Neural progenitor cell (in vitro differentiated cells): ENCODE data around the gene SLC43A3. TPM values are rescaled to one million over a fixed set of nuclear protein-coding genes. Genes with fewer than 3 reads are reported as not detected.

ENCODE experiments used
- DNase-seq: peaks from one replicate; pipeline ENCODE4 v3.0.0-alpha.2; 2016; ENCODE audit warnings: low spot score
- H2AFZ ChIP-seq: fragments of 200-600 bp; sonication (generic); replicated peaks from 2 replicates; pipeline ENCODE4 v1.6.1; 2016; ENCODE audit warnings: antibody characterized with exemption
- H3F3A ChIP-seq: fragments of 200-600 bp; sonication (generic); 2 replicates; pipeline ENCODE4 v1.6.1; 2016; ENCODE audit warnings: antibody characterized with exemption, low read depth
- H3K27ac ChIP-seq: fragments of 200-600 bp; sonication (generic); 2 replicates; pipeline ENCODE4 v1.5.1; 2016; ENCODE audit warnings: mild to moderate bottlenecking
- H3K27me3 ChIP-seq: fragments of 200-600 bp; sonication (generic); 2 replicates; pipeline ENCODE4 v1.6.1; 2016; ENCODE audit warnings: mild to moderate bottlenecking, moderate library complexity
- H3K36me3 ChIP-seq: fragments of 200-600 bp; sonication (generic); 2 replicates; pipeline ENCODE4 v1.5.1; 2016
- H3K4me1 ChIP-seq: fragments of 200-600 bp; sonication (generic); 2 replicates; pipeline ENCODE4 v1.6.1; 2016; ENCODE audit warnings: mixed run types
- H3K4me2 ChIP-seq: fragments of 200-600 bp; sonication (generic); 2 replicates; pipeline ENCODE4 v1.6.1; 2016
- H3K4me3 ChIP-seq: fragments of 200-600 bp; sonication (generic); 2 replicates; pipeline ENCODE4 v1.5.1; 2016
- H3K79me2 ChIP-seq: fragments of 200-600 bp; sonication (generic); 2 replicates; pipeline ENCODE4 v1.6.1; 2016; ENCODE audit warnings: low read depth
- H3K9ac ChIP-seq: fragments of 200-600 bp; sonication (generic); 2 replicates; pipeline ENCODE4 v1.6.1; 2016
- H3K9me3 ChIP-seq: fragments of 200-600 bp; sonication (generic); 2 replicates; pipeline ENCODE4 v1.5.1; 2016; ENCODE audit warnings: low read depth
- H4K20me1 ChIP-seq: fragments of 200-600 bp; sonication (generic); 2 replicates; pipeline ENCODE4 v1.6.1; 2016; ENCODE audit warnings: low read depth
- H3K27ac Mint-ChIP-seq: 3 replicates; pipeline ENCODE4 v1.8.0; 2021; ENCODE audit warnings: mixed read lengths
- H3K27me3 Mint-ChIP-seq: 2 replicates; pipeline ENCODE4 v1.8.0; 2022; ENCODE audit warnings: low read depth, mild to moderate bottlenecking, inconsistent platforms, moderate library complexity, mixed read lengths; ENCODE audit not compliant: insufficient read depth
- H3K36me3 Mint-ChIP-seq: 3 replicates; pipeline ENCODE4 v1.8.0; 2021; ENCODE audit warnings: mixed read lengths
- H3K4me1 Mint-ChIP-seq: 3 replicates; pipeline ENCODE4 v1.8.0; 2021; ENCODE audit warnings: mixed read lengths
- H3K4me3 Mint-ChIP-seq: 3 replicates; pipeline ENCODE4 v1.8.0; 2021; ENCODE audit warnings: mild to moderate bottlenecking, moderate library complexity, mixed read lengths
- H3K9me3 Mint-ChIP-seq: 3 replicates; pipeline ENCODE4 v1.8.0; 2020; ENCODE audit warnings: mixed read lengths
- EZH2 ChIP-seq: fragments of 200-600 bp; sonication (generic); IDR thresholded peaks from 2 replicates; pipeline ENCODE4 v1.6.1; 2017; ENCODE audit warnings: antibody characterized with exemption, mild to moderate bottlenecking, moderate library complexity
- EZH2phosphoT487 ChIP-seq: fragments of 200-600 bp; sonication (generic); IDR thresholded peaks from 2 replicates; pipeline ENCODE4 v1.6.1; 2017; ENCODE audit warnings: antibody characterized with exemption
- total RNA-seq: library from RNA; depleted of rRNA; stranded (reverse); fragments of >200 nt; gene quantifications from 2 replicates; pipeline ENCODE4 v1.2.3, GENCODE V29; 2015; ENCODE audit warnings: low replicate concordance
- TF ChIP-seq, protein P1 (sequence below): fragments of 200-600 bp; sonication (generic); IDR thresholded peaks from 2 replicates; pipeline ENCODE4 v1.5.1; 2017; ENCODE audit warnings: antibody characterized with exemption, mild to moderate bottlenecking

The SLC43A3 gene
- total RNA-seq, 1 donor from 2014 or later = 5.6 TPM

DNA sequence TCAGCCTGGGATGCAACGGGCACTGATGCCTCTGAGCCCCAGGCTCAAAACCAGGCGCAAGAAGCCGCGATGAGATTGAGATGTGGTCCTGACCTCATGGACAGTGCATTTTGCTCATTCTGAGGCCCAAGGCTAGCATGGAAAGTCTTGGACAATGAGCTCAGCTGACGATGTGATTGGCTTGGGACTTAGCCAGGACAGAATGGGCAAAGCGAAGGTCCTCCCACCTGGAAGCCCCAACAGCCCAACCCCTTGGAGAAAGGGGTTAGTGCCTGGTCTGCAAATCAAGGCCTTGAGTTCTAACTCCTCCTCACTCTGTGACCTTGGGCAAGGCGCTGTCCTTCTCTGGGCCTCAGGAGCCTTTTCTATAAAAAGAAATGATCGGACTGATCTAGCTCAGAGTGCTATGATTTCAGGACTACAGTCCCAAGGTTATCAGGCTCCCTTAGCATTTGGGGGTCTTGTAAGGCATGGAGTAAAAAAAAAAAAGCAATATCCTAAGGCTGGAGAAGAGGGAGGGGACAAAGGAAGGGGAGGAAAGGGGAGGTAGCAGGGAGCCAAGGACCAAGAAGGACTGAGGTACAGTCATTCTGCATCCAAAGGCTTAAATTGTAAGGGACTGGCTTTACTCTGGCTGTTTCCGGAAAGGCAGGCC is 2.7 kb downstream of the SLC43A3 start:
- H3K27me3 Mint-ChIP-seq = peaks cover 7% of the 10 kb centered on the region
- no peak overlapping the region for H2AFZ ChIP-seq

DNA sequence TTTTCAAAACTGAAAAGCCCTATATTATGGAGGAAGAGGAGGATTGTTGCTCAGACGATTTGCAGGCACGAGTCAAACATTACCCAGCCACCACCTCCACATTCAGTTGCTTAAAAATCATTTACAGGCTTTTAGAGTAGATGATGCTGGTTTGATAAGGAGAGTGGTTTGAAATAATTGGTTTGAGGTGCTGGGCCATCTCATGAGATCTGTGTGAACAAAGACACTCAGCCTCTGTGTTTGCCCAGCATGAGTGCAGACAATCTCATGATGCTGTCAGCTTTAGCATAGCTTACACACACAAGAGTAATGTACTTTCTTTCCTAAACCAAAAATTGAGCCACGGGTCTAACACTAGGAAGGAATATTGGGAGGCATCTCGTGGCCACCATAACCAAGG is 4.3 kb downstream of the SLC43A3 start:
- Histone ChIP-seq H3K4me1 (no peaks in the 10 kb centered on the region), H3K4me2 (no peak overlapping the region), H3K4me3 (no peak overlapping the region), H3K9me3 (no peaks in the 10 kb centered on the region), H4K20me1 (no peaks in the 10 kb centered on the region), H3K9ac (no peak overlapping the region), H3K79me2 (no peaks in the 10 kb centered on the region), H2AFZ (no peak overlapping the region), H3F3A (peaks cover 8% of the 10 kb centered on the region), H3K27me3 (peaks cover 24% of the 10 kb centered on the region), H3K36me3 (no peaks in the 10 kb centered on the region), H3K27ac (no peak overlapping the region)
- no peak overlapping the region for H3K4me3 Mint-ChIP-seq
- H3K4me1 Mint-ChIP-seq = peaks cover 27% of the 10 kb centered on the region
- no peaks in the 10 kb centered on the region for H3K9me3 Mint-ChIP-seq
- TF ChIP-seq EZH2phosphoT487 (no peak), EZH2 (no peak)
- TF ChIP-seq, protein P1, sequence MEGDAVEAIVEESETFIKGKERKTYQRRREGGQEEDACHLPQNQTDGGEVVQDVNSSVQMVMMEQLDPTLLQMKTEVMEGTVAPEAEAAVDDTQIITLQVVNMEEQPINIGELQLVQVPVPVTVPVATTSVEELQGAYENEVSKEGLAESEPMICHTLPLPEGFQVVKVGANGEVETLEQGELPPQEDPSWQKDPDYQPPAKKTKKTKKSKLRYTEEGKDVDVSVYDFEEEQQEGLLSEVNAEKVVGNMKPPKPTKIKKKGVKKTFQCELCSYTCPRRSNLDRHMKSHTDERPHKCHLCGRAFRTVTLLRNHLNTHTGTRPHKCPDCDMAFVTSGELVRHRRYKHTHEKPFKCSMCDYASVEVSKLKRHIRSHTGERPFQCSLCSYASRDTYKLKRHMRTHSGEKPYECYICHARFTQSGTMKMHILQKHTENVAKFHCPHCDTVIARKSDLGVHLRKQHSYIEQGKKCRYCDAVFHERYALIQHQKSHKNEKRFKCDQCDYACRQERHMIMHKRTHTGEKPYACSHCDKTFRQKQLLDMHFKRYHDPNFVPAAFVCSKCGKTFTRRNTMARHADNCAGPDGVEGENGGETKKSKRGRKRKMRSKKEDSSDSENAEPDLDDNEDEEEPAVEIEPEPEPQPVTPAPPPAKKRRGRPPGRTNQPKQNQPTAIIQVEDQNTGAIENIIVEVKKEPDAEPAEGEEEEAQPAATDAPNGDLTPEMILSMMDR = no peak
- H3K27me3 Mint-ChIP-seq = peaks cover 5% of the 10 kb centered on the region
- H3K36me3 Mint-ChIP-seq = no peaks in the 10 kb centered on the region
- no peak for DNase-seq
- peak overlapping the region; percentile 14 for H3K27ac Mint-ChIP-seq

More for the DNA sequence above, 2.7 kb downstream of the SLC43A3 start:
- TF ChIP-seq EZH2phosphoT487 (no peak), EZH2 (no peak)
- TF ChIP-seq, protein P1 = no peak
- H3K4me2 ChIP-seq = no peak overlapping the region
- H3K4me1 ChIP-seq = no peaks in the 10 kb centered on the region
- no peaks in the 10 kb centered on the region for H4K20me1 ChIP-seq
- no peaks in the 10 kb centered on the region for H3K79me2 ChIP-seq
- Mint-ChIP-seq H3K4me1 (peaks cover 31% of the 10 kb centered on the region), H3K4me3 (no peak overlapping the region), H3K36me3 (no peaks in the 10 kb centered on the region), H3K27ac (no peak overlapping the region), H3K9me3 (no peaks in the 10 kb centered on the region)
- H3F3A ChIP-seq = peaks cover 8% of the 10 kb centered on the region
- no peaks in the 10 kb centered on the region for H3K9me3 ChIP-seq
- H3K36me3 ChIP-seq = no peaks in the 10 kb centered on the region
- no peak overlapping the region for H3K9ac ChIP-seq
- peaks cover 40% of the 10 kb centered on the region for H3K27me3 ChIP-seq
- no peak for DNase-seq
- no peak overlapping the region for H3K27ac ChIP-seq
- no peak overlapping the region for H3K4me3 ChIP-seq

DNA sequence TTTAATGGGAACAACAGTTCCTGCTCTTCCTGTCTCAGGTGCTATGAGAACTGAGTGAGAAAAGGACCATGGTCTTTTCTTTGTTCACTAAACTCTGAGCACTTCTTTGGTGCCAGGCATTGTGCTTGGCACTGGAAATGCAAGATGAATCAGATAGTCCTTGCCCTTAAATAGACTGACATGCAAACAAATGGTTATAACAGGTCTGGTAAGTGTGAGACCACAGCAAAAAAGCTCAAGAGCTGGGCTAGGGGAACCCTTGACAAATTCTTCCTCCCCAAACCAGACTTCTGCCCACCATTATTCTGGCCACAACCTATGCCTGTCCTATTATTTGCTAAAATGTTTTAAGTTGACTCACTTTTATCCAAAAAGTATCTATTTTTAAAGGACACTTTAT is 5.1 kb downstream of the SLC43A3 start:
- Histone ChIP-seq H3K9me3 (no peaks in the 10 kb centered on the region), H2AFZ (no peak overlapping the region), H3K4me1 (no peaks in the 10 kb centered on the region), H3F3A (peaks cover 8% of the 10 kb centered on the region), H3K27me3 (peaks cover 15% of the 10 kb centered on the region), H3K27ac (no peak overlapping the region), H3K79me2 (no peaks in the 10 kb centered on the region), H3K9ac (no peak overlapping the region), H4K20me1 (no peaks in the 10 kb centered on the region), H3K4me3 (no peak overlapping the region), H3K36me3 (no peaks in the 10 kb centered on the region), H3K4me2 (no peak overlapping the region)
- TF ChIP-seq, protein P1 = no peak
- TF ChIP-seq EZH2phosphoT487 (no peak), EZH2 (no peak)
- peaks cover 19% of the 10 kb centered on the region for H3K4me1 Mint-ChIP-seq
- DNase-seq = no peak
- no peak overlapping the region for H3K27ac Mint-ChIP-seq
- H3K4me3 Mint-ChIP-seq = no peak overlapping the region
- H3K9me3 Mint-ChIP-seq = no peaks in the 10 kb centered on the region
- peaks cover 5% of the 10 kb centered on the region for H3K27me3 Mint-ChIP-seq
- H3K36me3 Mint-ChIP-seq = no peaks in the 10 kb centered on the region
